Activated T-cell treated with anti-CD3 and anti-CD28 coated beads, Interleukin-2, amount 50 U/mL, for 72 hours (primary cell): Measurements from ENCODE around the gene ADRB2. TPM values are rescaled to one million over a fixed set of nuclear protein-coding genes. Genes with fewer than 3 reads are reported as not detected.

Experiments
- ATAC-seq, 2 donors: fragments of 150-1000 bp; cut with Tn5 transposase; replicated peaks in 1 of 2; 2 replicates each; pipeline ENCODE4 v1.10.0; 2021; ENCODE audit warnings: moderate library complexity in 2 of 2, mild to moderate bottlenecking in 1 of 2
- DNase-seq, 2 donors: peaks; one replicate each; pipeline ENCODE4 v3.0.0; 2021 to 2022; ENCODE audit warnings: mixed read lengths in 1 of 2
- H3K27ac Mint-ChIP-seq: one replicate; pipeline ENCODE4 v1.8.0; 2022; ENCODE audit warnings: mild to moderate bottlenecking, moderate library complexity, mixed read lengths
- H3K27me3 Mint-ChIP-seq: one replicate; pipeline ENCODE4 v1.8.0; 2022; ENCODE audit warnings: low read depth, mixed read lengths
- H3K36me3 Mint-ChIP-seq, 2 donors: one replicate each; pipeline ENCODE4 v1.8.0; 2022; ENCODE audit warnings: mixed read lengths in 2 of 2, mild to moderate bottlenecking in 1 of 2; ENCODE audit not compliant: insufficient read depth in 2 of 2
- H3K4me1 Mint-ChIP-seq: one replicate; pipeline ENCODE4 v1.8.0; 2022; ENCODE audit warnings: low read depth, mixed read lengths
- H3K4me3 Mint-ChIP-seq, 2 donors: one replicate each; pipeline ENCODE4 v1.8.0; 2022; ENCODE audit warnings: mild to moderate bottlenecking in 2 of 2, mixed read lengths in 2 of 2, moderate library complexity in 2 of 2
- H3K9me3 Mint-ChIP-seq, 2 donors: one replicate each; pipeline ENCODE4 v1.8.0; 2022; ENCODE audit warnings: mixed read lengths in 2 of 2
- total RNA-seq, 2 donors: library from RNA; stranded (reverse); gene quantifications; one replicate each; pipeline ENCODE4 v1.2.3, GENCODE V29; 2022

Gene ADRB2
- 1 to 10 TPM in 1 of 2 donors, under 1 TPM in 1; 0.60 to 1.8 TPM for total RNA-seq

DNA sequence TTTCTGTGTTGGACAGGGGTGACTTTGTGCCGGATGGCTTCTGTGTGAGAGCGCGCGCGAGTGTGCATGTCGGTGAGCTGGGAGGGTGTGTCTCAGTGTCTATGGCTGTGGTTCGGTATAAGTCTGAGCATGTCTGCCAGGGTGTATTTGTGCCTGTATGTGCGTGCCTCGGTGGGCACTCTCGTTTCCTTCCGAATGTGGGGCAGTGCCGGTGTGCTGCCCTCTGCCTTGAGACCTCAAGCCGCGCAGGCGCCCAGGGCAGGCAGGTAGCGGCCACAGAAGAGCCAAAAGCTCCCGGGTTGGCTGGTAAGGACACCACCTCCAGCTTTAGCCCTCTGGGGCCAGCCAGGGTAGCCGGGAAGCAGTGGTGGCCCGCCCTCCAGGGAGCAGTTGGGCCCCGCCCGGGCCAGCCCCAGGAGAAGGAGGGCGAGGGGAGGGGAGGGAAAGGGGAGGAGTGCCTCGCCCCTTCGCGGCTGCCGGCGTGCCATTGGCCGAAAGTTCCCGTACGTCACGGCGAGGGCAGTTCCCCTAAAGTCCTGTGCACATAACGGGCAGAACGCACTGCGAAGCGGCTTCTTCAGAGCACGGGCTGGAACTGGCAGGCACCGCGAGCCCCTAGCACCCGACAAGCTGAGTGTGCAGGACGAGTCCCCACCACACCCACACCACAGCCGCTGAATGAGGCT, at the start of gene ADRB2:
TSS of gene ADRB2 (plus strand) at position 559 of the 686 bp plus-strand sequence. CDS start 221 bp downstream, outside the sequence.
- H3K9me3 Mint-ChIP-seq, result no peaks in the 10 kb centered on the region
- DNase-seq, result peak; percentile 89
- ATAC-seq, result peak; percentile 92 to 93
- H3K4me3 Mint-ChIP-seq, result peak within 1 kb of the TSS; percentile 88 to 93
- peaks cover 41% of the 10 kb centered on the region for H3K4me1 Mint-ChIP-seq
- H3K36me3 Mint-ChIP-seq, result no peaks in the 10 kb centered on the region
- peaks cover 65% of the 10 kb centered on the region for H3K27me3 Mint-ChIP-seq
- peak within 1 kb of the TSS; percentile 33 for H3K27ac Mint-ChIP-seq

GRCh38 chr5:148776780-148777179, 49.6 kb upstream of the ADRB2 start:
- no peak overlapping the region for H3K4me3 Mint-ChIP-seq
- no peaks in the 10 kb centered on the region for H3K36me3 Mint-ChIP-seq
- ATAC-seq (peak; percentile 91 to 98), DNase-seq (peak in 1 of 2 donors; percentile 38)
- peaks cover 2% of the 10 kb centered on the region in 2 donors for H3K9me3 Mint-ChIP-seq
- peaks cover 12% of the 10 kb centered on the region for H3K4me1 Mint-ChIP-seq
- H3K27me3 Mint-ChIP-seq, result peaks cover 52% of the 10 kb centered on the region
- H3K27ac Mint-ChIP-seq, result no peak overlapping the region

DNA sequence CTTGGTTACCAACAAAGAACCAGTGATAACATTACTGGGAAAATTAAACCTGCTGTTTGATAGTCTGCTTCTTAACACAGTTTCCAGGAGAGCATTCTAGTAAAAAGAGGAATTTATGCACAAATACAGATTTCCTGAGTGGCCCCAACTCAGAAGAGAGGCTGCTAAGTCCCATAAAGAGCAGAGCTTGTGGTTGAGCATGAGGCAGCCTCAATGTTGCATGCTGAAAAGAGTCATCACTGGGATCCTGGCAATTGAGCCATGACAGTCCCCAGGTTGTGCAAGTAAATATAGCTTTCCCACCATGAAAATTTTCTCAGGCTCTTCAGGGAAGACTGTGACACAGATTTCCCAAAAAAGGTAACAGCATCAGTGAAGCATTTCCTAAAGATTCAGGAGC, 47.5 kb upstream of the ADRB2 start:
- peaks cover 12% of the 10 kb centered on the region for H3K4me1 Mint-ChIP-seq
- ATAC-seq, result no peak
- no peak for DNase-seq
- no peaks in the 10 kb centered on the region for H3K36me3 Mint-ChIP-seq
- H3K9me3 Mint-ChIP-seq, result peaks cover 2% of the 10 kb centered on the region in 2 donors
- H3K4me3 Mint-ChIP-seq, result no peak overlapping the region
- no peak overlapping the region for H3K27ac Mint-ChIP-seq
- peaks cover 45% of the 10 kb centered on the region for H3K27me3 Mint-ChIP-seq

GRCh38 chr5:148780711-148781110, 45.7 kb upstream of the ADRB2 start:
- no peaks in the 10 kb centered on the region for H3K36me3 Mint-ChIP-seq
- peaks cover 2% of the 10 kb centered on the region in 2 donors for H3K9me3 Mint-ChIP-seq
- no peak overlapping the region for H3K4me3 Mint-ChIP-seq
- peaks cover 46% of the 10 kb centered on the region for H3K27me3 Mint-ChIP-seq
- no peak overlapping the region for H3K27ac Mint-ChIP-seq
- H3K4me1 Mint-ChIP-seq, result peaks cover 12% of the 10 kb centered on the region
- ATAC-seq, result no peak
- no peak for DNase-seq

DNA sequence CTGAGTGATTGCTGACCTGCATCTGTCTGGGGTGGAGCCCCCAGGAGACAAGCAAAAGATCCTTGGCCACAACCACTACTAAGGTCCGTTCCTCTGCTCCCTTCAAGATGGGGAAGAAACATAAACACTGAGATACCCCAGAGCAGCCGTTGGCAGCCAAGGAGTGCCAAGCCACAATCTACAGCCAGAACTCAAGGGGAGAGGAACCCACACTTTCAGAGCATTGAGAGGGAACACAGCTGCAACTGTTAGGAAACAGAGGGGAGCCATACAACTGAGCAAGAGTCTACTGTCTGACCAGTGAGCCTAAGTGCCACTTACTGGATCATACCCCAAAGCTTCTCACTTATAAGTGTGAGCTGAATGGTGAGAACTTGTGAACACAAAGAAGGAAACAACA, 44.6 kb upstream of the ADRB2 start:
- Mint-ChIP-seq H3K36me3 (no peaks in the 10 kb centered on the region), H3K27ac (no peak overlapping the region), H3K4me1 (peaks cover 11% of the 10 kb centered on the region), H3K4me3 (no peak overlapping the region), H3K9me3 (peaks cover 2% of the 10 kb centered on the region in 2 donors), H3K27me3 (peaks cover 48% of the 10 kb centered on the region)
- ATAC-seq (no peak), DNase-seq (no peak)

GRCh38 chr5:148785223-148785622, 41.2 kb upstream of the ADRB2 start:
- Mint-ChIP-seq H3K36me3 (no peaks in the 10 kb centered on the region), H3K27ac (no peak overlapping the region), H3K9me3 (no peaks in the 10 kb centered on the region), H3K27me3 (peaks cover 63% of the 10 kb centered on the region), H3K4me1 (peaks cover 4% of the 10 kb centered on the region), H3K4me3 (no peak overlapping the region)
- no peak for ATAC-seq
- no peak for DNase-seq

- Mint-ChIP-seq H3K9me3 (no peaks in the 10 kb centered on the region), H3K4me1 (peaks cover 15% of the 10 kb centered on the region), H3K27ac (no peak overlapping the region), H3K36me3 (no peaks in the 10 kb centered on the region), H3K4me3 (no peak overlapping the region), H3K27me3 (peaks cover 66% of the 10 kb centered on the region)
- ATAC-seq, result no peak
- DNase-seq, result no peak
Observed at GRCh38 chr5:148786456-148786855, 40.0 kb upstream of the ADRB2 start.

DNA sequence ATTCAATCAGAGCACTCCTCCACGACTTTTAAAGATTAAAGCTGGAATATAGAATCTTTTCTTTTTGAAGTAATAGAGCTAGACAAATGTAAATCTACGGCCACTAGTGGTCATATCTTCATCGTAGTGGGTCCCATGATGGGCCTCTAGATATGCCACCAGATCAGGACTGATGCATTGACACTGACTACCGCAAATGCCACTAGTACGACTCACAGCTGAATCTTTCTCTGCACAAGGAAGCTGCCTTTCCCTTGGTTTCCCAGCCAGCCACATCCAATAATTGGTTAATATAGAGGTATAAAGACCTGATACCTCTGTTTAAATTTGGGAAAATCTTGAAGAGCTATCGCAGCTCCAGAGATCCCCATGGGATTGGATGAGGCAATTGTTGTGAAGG, 37.8 kb upstream of the ADRB2 start:
- no peaks in the 10 kb centered on the region for H3K36me3 Mint-ChIP-seq
- peaks cover 64% of the 10 kb centered on the region for H3K27me3 Mint-ChIP-seq
- peaks cover 36% of the 10 kb centered on the region for H3K4me1 Mint-ChIP-seq
- DNase-seq (no peak), ATAC-seq (no peak)
- H3K9me3 Mint-ChIP-seq, result no peaks in the 10 kb centered on the region
- H3K4me3 Mint-ChIP-seq, result no peak overlapping the region
- no peak overlapping the region for H3K27ac Mint-ChIP-seq

- peak overlapping the region; percentile 41 for H3K27ac Mint-ChIP-seq
- ATAC-seq (peak in 1 of 2 donors; percentile 32), DNase-seq (no peak)
- no peaks in the 10 kb centered on the region for H3K36me3 Mint-ChIP-seq
- H3K27me3 Mint-ChIP-seq, result peaks cover 68% of the 10 kb centered on the region
- peaks cover 52% of the 10 kb centered on the region for H3K4me1 Mint-ChIP-seq
- H3K9me3 Mint-ChIP-seq, result no peaks in the 10 kb centered on the region
- H3K4me3 Mint-ChIP-seq, result peak overlapping the region; percentile 35 to 67
Observed at GRCh38 chr5:148790545-148791333, 35.7 kb upstream of the ADRB2 start.

GRCh38 chr5:148791334-148791667, 35.1 kb upstream of the ADRB2 start:
- H3K9me3 Mint-ChIP-seq, result no peaks in the 10 kb centered on the region
- H3K4me1 Mint-ChIP-seq, result peaks cover 52% of the 10 kb centered on the region
- DNase-seq (peak; percentile 61 to 78), ATAC-seq (peak; percentile 96)
- H3K4me3 Mint-ChIP-seq, result peak overlapping the region; percentile 35 to 67
- H3K36me3 Mint-ChIP-seq, result no peaks in the 10 kb centered on the region
- H3K27me3 Mint-ChIP-seq, result peaks cover 71% of the 10 kb centered on the region
- peak overlapping the region; percentile 52 for H3K27ac Mint-ChIP-seq

GRCh38 chr5:148791696-148792095, 34.7 kb upstream of the ADRB2 start:
- Mint-ChIP-seq H3K4me1 (peaks cover 48% of the 10 kb centered on the region), H3K27me3 (peaks cover 71% of the 10 kb centered on the region), H3K4me3 (peak overlapping the region; percentile 35 to 67), H3K9me3 (no peaks in the 10 kb centered on the region), H3K27ac (peak overlapping the region; percentile 52), H3K36me3 (no peaks in the 10 kb centered on the region)
- no peak for DNase-seq
- ATAC-seq, result peak in 1 of 2 donors; percentile 28

DNA sequence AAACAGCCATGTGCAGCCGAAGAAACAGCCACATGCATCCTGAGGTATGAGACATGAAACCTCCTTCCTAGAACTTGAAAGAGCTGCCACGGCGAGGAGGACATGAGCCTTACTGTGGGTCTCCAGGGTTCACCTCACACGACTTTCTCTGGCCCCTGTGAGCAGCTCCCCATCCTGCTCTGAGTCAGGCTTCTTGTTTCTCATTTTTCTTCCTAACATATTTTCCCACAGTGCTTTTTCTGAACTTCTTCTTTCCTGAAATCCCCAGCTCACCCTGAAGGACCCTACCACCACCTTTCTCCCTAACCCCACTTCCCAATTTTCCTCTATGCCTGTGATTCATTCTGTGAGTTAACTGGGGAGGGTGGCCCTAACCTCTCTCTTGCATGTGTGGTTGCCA, 33.7 kb upstream of the ADRB2 start:
- Mint-ChIP-seq H3K4me3 (no peak overlapping the region), H3K4me1 (peaks cover 48% of the 10 kb centered on the region), H3K27me3 (peaks cover 66% of the 10 kb centered on the region), H3K9me3 (no peaks in the 10 kb centered on the region), H3K27ac (no peak overlapping the region), H3K36me3 (no peaks in the 10 kb centered on the region)
- no peak for ATAC-seq
- peak in 1 of 2 donors; percentile 16 for DNase-seq

- DNase-seq (no peak), ATAC-seq (no peak)
- H3K36me3 Mint-ChIP-seq, result no peaks in the 10 kb centered on the region
- no peak overlapping the region for H3K27ac Mint-ChIP-seq
- no peak overlapping the region for H3K4me3 Mint-ChIP-seq
- peaks cover 61% of the 10 kb centered on the region for H3K27me3 Mint-ChIP-seq
- no peaks in the 10 kb centered on the region for H3K9me3 Mint-ChIP-seq
- peaks cover 48% of the 10 kb centered on the region for H3K4me1 Mint-ChIP-seq
Observed at GRCh38 chr5:148793261-148793660, 33.1 kb upstream of the ADRB2 start.
